Keratinocyte (primary cell): ENCODE measurements around the gene ZNF398.

ENCODE experiments used
- EZH2 ChIP-seq: IDR thresholded peaks from one replicate; pipeline ENCODE4 v1.6.1; 2012; ENCODE audit warnings: inconsistent platforms, mild to moderate bottlenecking, low read length, moderate library complexity
- TF ChIP-seq, protein P1 (sequence below), 3 experiments: IDR thresholded peaks in 1 of 3; conservative IDR thresholded peaks in 1 of 3; optimal IDR thresholded peaks in 1 of 3; 2 replicates in 2 of 3; 3 replicates in 1 of 3; pipeline versions ENCODE3 to v1.5.1; 2011; ENCODE audit warnings: low read length in 3 of 3, mild to moderate bottlenecking in 3 of 3, moderate library complexity in 2 of 3, control low read depth in 1 of 3, inconsistent platforms in 1 of 3; ENCODE audit not compliant: insufficient read depth in 2 of 3; ENCODE audit errors: extremely low read depth in 1 of 3

DNA sequence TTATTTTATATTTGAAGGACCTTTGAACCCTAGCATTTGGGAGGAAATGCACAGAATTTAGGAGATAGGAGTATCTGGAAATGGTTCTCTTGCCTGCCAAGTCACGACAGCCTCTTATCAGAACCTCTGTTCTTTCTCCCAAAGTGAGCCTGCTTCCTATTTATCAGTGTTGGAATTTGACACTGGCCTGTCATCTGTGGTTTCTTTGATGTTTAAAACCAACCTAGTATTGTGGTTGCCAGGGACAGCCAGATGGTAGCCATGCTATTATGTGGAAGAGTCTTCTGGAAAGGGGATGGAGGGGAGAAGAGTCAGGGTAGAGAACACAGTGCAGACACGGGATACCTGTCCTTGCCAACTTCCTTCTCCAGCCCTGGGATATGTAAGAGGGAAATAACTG is 69.1 kb downstream of the ZNF398 start:
- TF ChIP-seq, protein P1, sequence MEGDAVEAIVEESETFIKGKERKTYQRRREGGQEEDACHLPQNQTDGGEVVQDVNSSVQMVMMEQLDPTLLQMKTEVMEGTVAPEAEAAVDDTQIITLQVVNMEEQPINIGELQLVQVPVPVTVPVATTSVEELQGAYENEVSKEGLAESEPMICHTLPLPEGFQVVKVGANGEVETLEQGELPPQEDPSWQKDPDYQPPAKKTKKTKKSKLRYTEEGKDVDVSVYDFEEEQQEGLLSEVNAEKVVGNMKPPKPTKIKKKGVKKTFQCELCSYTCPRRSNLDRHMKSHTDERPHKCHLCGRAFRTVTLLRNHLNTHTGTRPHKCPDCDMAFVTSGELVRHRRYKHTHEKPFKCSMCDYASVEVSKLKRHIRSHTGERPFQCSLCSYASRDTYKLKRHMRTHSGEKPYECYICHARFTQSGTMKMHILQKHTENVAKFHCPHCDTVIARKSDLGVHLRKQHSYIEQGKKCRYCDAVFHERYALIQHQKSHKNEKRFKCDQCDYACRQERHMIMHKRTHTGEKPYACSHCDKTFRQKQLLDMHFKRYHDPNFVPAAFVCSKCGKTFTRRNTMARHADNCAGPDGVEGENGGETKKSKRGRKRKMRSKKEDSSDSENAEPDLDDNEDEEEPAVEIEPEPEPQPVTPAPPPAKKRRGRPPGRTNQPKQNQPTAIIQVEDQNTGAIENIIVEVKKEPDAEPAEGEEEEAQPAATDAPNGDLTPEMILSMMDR (optimal IDR thresholded peaks at IDR 0.05 in 1 of 3, IDR thresholded peaks at IDR 0.05 in 1 of 3, conservative IDR thresholded peaks at IDR 0.05 in 1 of 3; ENCODE audit: extremely low read depth in 1 of 3, insufficient read depth in 2 of 3, low read length in 3 of 3): no peak
- TF ChIP-seq EZH2: no peak
